SW 1271 (cell line): ENCODE results near the gene AGAP5.

Experiments
- DNase-seq, 2 experiments: peaks; one replicate each; lab custom pipeline; 2025; lab: John Stamatoyannopoulos, UW

Gene AGAP5

DNA sequence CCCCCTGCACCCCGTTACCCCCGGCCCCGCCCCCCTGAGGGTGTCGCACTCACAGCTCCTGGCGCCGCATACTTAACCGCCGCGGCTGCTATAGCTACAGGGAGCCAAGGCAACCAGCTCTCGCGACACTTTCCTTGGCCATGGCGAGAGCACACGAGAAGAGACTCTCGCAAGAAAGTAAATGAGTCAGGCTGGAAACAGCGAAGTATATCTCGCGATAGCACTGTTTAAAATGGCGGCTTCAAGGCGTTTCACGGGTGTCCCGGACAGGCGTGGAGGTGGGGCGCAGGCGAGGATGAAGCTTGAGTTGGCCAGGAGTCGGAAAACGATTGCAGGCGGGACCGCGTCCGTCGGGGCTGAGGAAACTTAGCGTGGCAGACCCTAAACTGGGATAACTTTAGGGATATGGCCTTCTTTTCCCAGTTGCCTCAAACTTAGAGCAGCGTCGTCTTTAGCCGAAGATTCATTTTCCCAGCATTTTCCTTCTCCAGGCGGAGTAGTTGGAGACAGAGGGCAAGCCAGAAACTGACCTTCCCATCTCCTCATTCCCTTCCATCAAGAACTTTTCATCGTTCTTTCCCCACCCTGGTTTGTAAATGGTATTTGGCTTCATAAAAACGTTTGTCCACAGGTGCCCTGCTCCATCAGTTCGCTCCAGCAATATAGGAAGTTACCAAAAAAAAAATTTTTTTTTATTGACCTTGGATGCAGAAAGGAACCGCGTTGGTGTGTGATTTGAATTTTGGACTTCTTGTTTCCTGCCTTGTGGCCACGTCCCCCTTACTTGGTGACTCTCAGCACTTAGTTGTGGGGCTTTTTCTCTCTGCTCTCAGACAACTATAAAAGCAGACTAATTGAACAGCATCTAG, 71.8 kb downstream of the AGAP5 start:
- DNase-seq: peak; percentile 82 to 93

DNA sequence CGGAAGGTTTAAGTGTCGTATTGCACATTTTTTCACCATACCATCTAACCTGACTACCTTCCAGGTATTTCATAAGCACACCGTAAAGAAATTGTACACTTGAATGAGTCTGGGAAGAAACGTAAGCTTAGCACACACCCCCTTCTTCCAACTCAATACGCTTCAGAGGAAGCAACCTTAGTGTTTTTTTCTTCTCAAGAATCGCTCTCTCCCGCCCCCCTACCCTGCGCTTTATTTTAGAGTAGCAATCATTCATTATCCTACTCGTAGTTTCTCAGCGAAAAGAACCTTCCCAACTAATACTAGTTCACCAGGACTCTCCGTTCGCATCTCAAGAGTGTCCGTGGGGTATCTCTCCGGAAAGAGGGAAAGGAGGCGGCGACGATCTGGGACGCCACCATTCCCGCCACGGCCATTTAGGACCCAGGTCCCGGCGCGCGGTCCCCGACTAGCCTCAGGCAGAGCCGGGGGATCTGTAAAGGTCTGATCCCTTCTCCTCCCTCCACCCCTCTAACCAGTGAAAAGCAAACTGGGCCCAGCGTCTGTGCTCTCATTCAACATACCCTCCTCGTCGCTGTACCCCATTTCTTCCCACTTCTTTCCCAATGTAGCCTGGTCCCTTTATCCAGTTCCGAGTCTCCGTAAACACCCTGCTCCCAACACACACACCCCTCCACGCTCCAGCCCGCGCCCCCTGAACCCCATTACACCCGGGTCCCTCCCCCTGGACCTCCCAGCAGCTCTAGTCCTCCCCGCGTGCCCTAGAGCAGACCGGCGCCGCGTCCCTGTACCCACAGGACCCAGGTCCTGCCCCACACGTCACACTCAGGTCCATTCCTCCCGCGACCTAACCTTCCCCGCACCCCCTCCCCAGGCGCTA, 72.7 kb downstream of the AGAP5 start:
- DNase-seq: peak in 1 of 2 experiments; percentile 55
